Measurements from ENCODE around the gene DIPK1B.

DNA sequence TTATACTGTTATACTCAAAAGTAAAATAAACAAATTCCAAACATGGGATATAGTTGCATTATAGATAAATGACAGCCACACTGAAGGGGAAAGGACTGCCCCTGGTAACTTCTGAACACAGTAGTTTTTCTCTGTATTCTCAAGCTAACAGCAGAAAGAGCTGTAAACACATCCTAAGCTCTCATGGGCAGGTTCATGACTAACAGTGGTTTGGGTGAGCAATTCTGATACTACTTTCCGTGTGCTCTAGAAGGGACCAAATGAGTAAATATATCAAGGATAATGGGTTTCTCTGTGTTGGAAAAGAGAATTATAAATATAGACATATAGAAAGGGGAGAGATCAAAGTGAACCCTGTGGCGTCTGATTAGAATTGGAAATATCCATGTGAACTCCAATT lies 38.2 kb downstream of the DIPK1B start:
- TF ChIP-seq, protein P1, sequence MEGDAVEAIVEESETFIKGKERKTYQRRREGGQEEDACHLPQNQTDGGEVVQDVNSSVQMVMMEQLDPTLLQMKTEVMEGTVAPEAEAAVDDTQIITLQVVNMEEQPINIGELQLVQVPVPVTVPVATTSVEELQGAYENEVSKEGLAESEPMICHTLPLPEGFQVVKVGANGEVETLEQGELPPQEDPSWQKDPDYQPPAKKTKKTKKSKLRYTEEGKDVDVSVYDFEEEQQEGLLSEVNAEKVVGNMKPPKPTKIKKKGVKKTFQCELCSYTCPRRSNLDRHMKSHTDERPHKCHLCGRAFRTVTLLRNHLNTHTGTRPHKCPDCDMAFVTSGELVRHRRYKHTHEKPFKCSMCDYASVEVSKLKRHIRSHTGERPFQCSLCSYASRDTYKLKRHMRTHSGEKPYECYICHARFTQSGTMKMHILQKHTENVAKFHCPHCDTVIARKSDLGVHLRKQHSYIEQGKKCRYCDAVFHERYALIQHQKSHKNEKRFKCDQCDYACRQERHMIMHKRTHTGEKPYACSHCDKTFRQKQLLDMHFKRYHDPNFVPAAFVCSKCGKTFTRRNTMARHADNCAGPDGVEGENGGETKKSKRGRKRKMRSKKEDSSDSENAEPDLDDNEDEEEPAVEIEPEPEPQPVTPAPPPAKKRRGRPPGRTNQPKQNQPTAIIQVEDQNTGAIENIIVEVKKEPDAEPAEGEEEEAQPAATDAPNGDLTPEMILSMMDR (IDR thresholded peaks at IDR 0.05) = no peak
- no peak for TF ChIP-seq POLR2A (IDR thresholded peaks at IDR 0.05)
